ENCODE results near the gene SCUBE1. TPM values are rescaled to one million over a fixed set of nuclear protein-coding genes. Genes with fewer than 3 reads are reported as not detected.
"Not testable (repeated sequence)": the region's sequence is repeated elsewhere in the genome, so short reads cannot be mapped to it uniquely, and the experiment has no call there.

The SCUBE1 gene
- total RNA-seq, 3 donors from 2014 or later (not counting 1 experiment from before 2014, with no cell fraction given) = 0.05 to 1.2 (median 0.11) TPM

DNA sequence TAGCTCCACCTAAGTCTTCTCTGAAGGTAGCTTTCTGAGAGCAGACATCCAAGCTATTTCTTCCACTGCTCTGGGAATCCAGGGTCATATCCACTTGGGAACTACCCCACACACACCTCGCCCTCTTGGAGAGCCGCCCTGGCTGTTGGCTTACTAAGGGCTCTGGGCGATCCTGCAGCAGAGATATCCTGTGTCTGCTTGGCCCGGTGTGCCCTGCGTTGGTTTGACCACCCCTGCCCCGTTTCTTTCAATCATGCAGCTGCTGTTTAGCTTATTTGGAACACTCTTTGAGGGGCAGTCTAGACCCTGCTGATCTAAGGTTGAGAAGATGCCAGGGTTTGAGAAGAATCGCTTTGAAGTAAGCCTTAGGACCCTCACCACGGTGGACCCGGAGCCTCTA lies 17.4 kb upstream of the SCUBE1 start:
- no peaks in the 10 kb centered on the region for H3K9me3 Mint-ChIP-seq
- Histone ChIP-seq H3K27ac (ENCODE audit: low read length) (no peak overlapping the region), H3K36me3 (ENCODE audit: control insufficient read depth, insufficient read depth, low read length) (no peaks in the 10 kb centered on the region), H3K27me3 (ENCODE audit: control insufficient read depth, insufficient read depth, low read length) (no peaks in the 10 kb centered on the region), H3K9me3 (ENCODE audit: control insufficient read depth, insufficient read depth, low read length) (no peaks in the 10 kb centered on the region), H3K4me1 (ENCODE audit: control insufficient read depth, insufficient read depth, low read length) (no peaks in the 10 kb centered on the region), H3K4me3 (ENCODE audit: low read length) (no peak overlapping the region)
- ATAC-seq (no peak), DNase-seq (no peak)
- H3K4me1 Mint-ChIP-seq = no peaks in the 10 kb centered on the region
- 91% methylated on average over 9 of the region's 9 CpGs for WGBS (ENCODE audit: insufficient coverage)
- H3K36me3 Mint-ChIP-seq = no peaks in the 10 kb centered on the region
- H3K27ac Mint-ChIP-seq = no peak overlapping the region
- intact Hi-C loops (cut with micrococcal nuclease) = no loop called here
- TF ChIP-seq, protein P1, sequence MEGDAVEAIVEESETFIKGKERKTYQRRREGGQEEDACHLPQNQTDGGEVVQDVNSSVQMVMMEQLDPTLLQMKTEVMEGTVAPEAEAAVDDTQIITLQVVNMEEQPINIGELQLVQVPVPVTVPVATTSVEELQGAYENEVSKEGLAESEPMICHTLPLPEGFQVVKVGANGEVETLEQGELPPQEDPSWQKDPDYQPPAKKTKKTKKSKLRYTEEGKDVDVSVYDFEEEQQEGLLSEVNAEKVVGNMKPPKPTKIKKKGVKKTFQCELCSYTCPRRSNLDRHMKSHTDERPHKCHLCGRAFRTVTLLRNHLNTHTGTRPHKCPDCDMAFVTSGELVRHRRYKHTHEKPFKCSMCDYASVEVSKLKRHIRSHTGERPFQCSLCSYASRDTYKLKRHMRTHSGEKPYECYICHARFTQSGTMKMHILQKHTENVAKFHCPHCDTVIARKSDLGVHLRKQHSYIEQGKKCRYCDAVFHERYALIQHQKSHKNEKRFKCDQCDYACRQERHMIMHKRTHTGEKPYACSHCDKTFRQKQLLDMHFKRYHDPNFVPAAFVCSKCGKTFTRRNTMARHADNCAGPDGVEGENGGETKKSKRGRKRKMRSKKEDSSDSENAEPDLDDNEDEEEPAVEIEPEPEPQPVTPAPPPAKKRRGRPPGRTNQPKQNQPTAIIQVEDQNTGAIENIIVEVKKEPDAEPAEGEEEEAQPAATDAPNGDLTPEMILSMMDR (IDR thresholded peaks at IDR 0.05) = no peak
- no peak overlapping the region for H3K4me3 Mint-ChIP-seq
- peaks cover 18 to 21% of the 10 kb centered on the region in 2 donors for H3K27me3 Mint-ChIP-seq (ENCODE audit: low read depth in 2 of 2)

DNA sequence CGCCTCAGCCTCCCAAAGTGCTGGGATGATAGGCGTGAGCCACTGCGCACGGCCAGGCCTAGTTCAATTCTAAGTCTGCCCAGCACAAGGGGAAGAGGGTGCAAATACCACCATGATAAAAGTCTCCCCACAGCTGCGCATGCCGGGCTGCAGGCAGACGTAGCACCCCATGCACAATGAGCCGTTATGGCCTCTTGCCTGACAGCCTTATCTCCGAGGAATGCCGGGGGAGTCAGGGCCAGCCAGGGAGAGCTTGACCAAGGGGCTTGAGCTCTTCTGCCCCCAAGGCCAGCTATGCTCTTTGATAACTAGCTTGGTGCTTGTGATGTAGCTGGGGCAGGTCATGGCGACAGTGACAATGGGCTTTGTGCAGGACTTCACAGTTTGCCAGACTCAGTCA lies 13.7 kb upstream of the SCUBE1 start:
- Mint-ChIP-seq H3K27ac (no peak overlapping the region), H3K9me3 (no peaks in the 10 kb centered on the region), H3K4me3 (no peak overlapping the region), H3K4me1 (no peaks in the 10 kb centered on the region), H3K27me3 (ENCODE audit: low read depth in 2 of 2) (peaks cover 18 to 20% of the 10 kb centered on the region in 2 donors), H3K36me3 (no peaks in the 10 kb centered on the region)
- no peaks in the 10 kb centered on the region for H3K4me1 ChIP-seq (ENCODE audit: control insufficient read depth, insufficient read depth, low read length)
- no peak overlapping the region for H3K4me3 ChIP-seq (ENCODE audit: low read length)
- no peaks in the 10 kb centered on the region for H3K27me3 ChIP-seq (ENCODE audit: control insufficient read depth, insufficient read depth, low read length)
- TF ChIP-seq, protein P1 (IDR thresholded peaks at IDR 0.05) = no peak
- DNase-seq = no peak
- H3K36me3 ChIP-seq (ENCODE audit: control insufficient read depth, insufficient read depth, low read length) = no peaks in the 10 kb centered on the region
- H3K27ac ChIP-seq (ENCODE audit: low read length) = no peak overlapping the region
- H3K9me3 ChIP-seq (ENCODE audit: control insufficient read depth, insufficient read depth, low read length) = no peaks in the 10 kb centered on the region
- intact Hi-C loops (cut with micrococcal nuclease) = no loop called here
- 96% methylated on average over 11 of the region's 11 CpGs for WGBS (ENCODE audit: insufficient coverage)
- ATAC-seq = no peak

DNA sequence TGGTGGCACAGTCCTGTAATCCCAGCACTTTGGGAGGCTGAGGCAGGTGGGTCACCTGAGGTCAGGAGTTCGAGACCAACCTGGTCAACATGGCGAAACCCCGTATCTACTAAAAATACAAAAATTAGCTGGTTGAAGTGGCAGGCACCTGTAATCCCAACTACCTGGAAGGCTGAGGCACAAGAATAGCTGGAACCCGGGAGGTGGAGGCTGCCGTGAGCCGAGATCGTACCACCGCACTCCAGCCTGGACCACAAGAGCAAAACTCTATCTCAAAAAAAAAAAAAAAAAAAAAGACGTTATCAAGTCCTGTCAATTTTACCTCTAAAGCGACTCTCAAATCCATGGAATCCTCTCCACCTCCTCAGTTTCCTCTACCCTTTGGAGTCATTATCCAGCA lies 12.5 kb upstream of the SCUBE1 start:
- ATAC-seq; H3K36me3 ChIP-seq (ENCODE audit: control insufficient read depth, insufficient read depth, low read length); H3K4me3 ChIP-seq (ENCODE audit: low read length); H3K27me3 ChIP-seq (ENCODE audit: control insufficient read depth, insufficient read depth, low read length); H3K4me3 Mint-ChIP-seq; H3K36me3 Mint-ChIP-seq; H3K9me3 ChIP-seq (ENCODE audit: control insufficient read depth, insufficient read depth, low read length); H3K27ac ChIP-seq (ENCODE audit: low read length); H3K4me1 ChIP-seq (ENCODE audit: control insufficient read depth, insufficient read depth, low read length); H3K9me3 Mint-ChIP-seq; DNase-seq; H3K27ac Mint-ChIP-seq; intact Hi-C loops (cut with micrococcal nuclease); H3K4me1 Mint-ChIP-seq: not testable (repeated sequence)
- 92% methylated on average over 10 of the region's 10 CpGs for WGBS (ENCODE audit: insufficient coverage)
- peaks cover 18 to 20% of the 10 kb centered on the region in 2 donors for H3K27me3 Mint-ChIP-seq (ENCODE audit: low read depth in 2 of 2)

DNA sequence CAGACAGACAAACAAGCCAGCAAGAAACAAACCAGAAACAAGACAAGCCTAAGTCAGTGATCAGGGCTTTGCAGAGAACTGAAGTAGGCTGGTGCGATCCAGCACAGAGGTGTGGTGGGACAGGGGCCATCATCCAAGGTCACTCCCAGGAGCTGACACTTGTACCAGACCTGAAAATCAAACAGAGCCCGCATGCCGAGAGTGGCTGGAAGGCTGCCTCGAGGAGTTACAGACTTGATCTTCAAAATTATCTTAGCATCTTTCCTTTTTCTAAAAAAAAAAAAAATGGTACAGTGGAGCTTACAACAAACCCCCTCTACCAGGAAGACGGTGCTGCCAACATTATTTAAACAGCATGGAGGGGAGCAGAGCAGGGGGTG lies 8.8 kb upstream of the SCUBE1 start:
- H3K27ac Mint-ChIP-seq = no peak overlapping the region
- H3K4me3 Mint-ChIP-seq = no peak overlapping the region
- Histone ChIP-seq H3K4me3 (ENCODE audit: low read length) (no peak overlapping the region), H3K4me1 (ENCODE audit: control insufficient read depth, insufficient read depth, low read length) (no peaks in the 10 kb centered on the region), H3K27me3 (ENCODE audit: control insufficient read depth, insufficient read depth, low read length) (peaks cover 4% of the 10 kb centered on the region), H3K9me3 (ENCODE audit: control insufficient read depth, insufficient read depth, low read length) (no peaks in the 10 kb centered on the region), H3K27ac (ENCODE audit: low read length) (no peak overlapping the region), H3K36me3 (ENCODE audit: control insufficient read depth, insufficient read depth, low read length) (no peaks in the 10 kb centered on the region)
- intact Hi-C loops (cut with micrococcal nuclease) = no loop called here
- no peaks in the 10 kb centered on the region for H3K4me1 Mint-ChIP-seq
- 89% methylated on average over 4 of the region's 5 CpGs for WGBS (ENCODE audit: insufficient coverage)
- TF ChIP-seq, protein P1 (IDR thresholded peaks at IDR 0.05) = no peak
- no peak for ATAC-seq
- H3K27me3 Mint-ChIP-seq (ENCODE audit: low read depth in 2 of 2) = peaks cover 32 to 36% of the 10 kb centered on the region in 2 donors
- no peak for DNase-seq
- H3K9me3 Mint-ChIP-seq = no peaks in the 10 kb centered on the region
- H3K36me3 Mint-ChIP-seq = no peaks in the 10 kb centered on the region
